ENCODE measurements around the gene DIDO1. TPM values are rescaled to one million over a fixed set of nuclear protein-coding genes. Genes with fewer than 3 reads are reported as not detected.

The DIDO1 gene
- total and polyA plus RNA-seq, 2 of the 13 experiments (the other 11 are each of a cell fraction or from before 2014, with no cell fraction given) = 75.0 to 75.1 TPM

DNA sequence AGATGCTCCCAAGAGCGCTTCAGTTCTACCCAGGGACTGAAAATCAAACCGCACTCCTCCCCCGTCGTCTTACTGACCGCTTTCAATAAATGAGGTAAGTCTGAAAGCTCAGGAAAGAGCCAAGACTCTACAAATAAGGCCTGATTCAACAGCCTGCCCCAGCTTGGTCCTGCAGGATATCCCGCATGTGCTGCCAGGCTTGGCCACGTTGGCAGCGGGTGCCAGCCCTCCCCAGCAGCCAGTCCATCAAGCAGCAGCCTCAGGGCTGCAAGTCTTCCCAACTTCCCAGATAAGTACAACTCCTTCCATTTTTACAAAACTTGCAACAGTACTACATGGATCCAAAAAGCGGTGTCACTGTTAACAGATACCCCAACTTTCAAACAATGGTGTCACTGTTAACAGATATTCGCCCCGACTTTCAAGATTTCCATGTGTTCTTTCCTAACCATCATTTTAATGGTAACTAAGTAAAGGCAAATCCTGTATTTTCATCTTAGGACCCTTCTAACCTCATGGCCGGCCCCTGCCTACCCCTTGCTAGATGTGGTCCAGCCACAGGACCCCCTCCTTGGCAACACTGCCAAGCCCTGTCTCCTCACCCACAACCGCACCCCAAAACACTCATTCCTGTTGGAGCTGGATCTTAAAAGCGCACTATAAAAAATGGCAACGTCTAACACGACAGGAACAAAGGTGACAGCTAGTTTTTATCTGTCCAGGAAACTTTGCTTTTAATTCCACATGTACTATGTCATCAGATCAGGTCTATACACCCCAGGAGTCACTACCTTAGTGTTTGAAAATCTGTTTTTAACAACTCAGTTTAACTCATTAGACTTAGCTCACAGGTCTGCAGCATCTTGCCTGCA, 28.0 kb downstream of the DIDO1 start (continued):
- TF ChIP-seq, protein P1, sequence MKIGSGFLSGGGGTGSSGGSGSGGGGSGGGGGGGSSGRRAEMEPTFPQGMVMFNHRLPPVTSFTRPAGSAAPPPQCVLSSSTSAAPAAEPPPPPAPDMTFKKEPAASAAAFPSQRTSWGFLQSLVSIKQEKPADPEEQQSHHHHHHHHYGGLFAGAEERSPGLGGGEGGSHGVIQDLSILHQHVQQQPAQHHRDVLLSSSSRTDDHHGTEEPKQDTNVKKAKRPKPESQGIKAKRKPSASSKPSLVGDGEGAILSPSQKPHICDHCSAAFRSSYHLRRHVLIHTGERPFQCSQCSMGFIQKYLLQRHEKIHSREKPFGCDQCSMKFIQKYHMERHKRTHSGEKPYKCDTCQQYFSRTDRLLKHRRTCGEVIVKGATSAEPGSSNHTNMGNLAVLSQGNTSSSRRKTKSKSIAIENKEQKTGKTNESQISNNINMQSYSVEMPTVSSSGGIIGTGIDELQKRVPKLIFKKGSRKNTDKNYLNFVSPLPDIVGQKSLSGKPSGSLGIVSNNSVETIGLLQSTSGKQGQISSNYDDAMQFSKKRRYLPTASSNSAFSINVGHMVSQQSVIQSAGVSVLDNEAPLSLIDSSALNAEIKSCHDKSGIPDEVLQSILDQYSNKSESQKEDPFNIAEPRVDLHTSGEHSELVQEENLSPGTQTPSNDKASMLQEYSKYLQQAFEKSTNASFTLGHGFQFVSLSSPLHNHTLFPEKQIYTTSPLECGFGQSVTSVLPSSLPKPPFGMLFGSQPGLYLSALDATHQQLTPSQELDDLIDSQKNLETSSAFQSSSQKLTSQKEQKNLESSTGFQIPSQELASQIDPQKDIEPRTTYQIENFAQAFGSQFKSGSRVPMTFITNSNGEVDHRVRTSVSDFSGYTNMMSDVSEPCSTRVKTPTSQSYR (CRISPR knock-in tag; IDR thresholded peaks at IDR 0.05; ENCODE audit: borderline replicate concordance) = no peak
- TF ChIP-seq ZNF567 (CRISPR knock-in tag; IDR thresholded peaks at IDR 0.05; ENCODE audit: borderline replicate concordance) (no peak), HOXA5 (CRISPR knock-in tag; IDR thresholded peaks at IDR 0.05) (no peak), KAT7 (CRISPR knock-in tag; IDR thresholded peaks at IDR 0.05; ENCODE audit: borderline replicate concordance) (no peak), NCOA5 (CRISPR knock-in tag; IDR thresholded peaks at IDR 0.05) (no peak), RBM22 (optimal IDR thresholded peaks at IDR 0.05; ENCODE audit: low read length) (peak; percentile 83), XBP1 (CRISPR knock-in tag; IDR thresholded peaks at IDR 0.05) (no peak), ZNF563 (CRISPR knock-in tag; IDR thresholded peaks at IDR 0.05) (no peak), IKZF1 (IDR thresholded peaks at IDR 0.05) (no peak), ZNF282 (IDR thresholded peaks at IDR 0.05; ENCODE audit: partially characterized antibody) (no peak), IKZF4 (CRISPR knock-in tag; IDR thresholded peaks at IDR 0.05; ENCODE audit: borderline replicate concordance, low read depth, not compliant biosample characterization) (no peak), ZBTB49 (CRISPR knock-in tag; IDR thresholded peaks at IDR 0.05; ENCODE audit: borderline replicate concordance) (no peak), POLR2AphosphoS2 (IDR thresholded peaks at IDR 0.05; ENCODE audit: low read depth, low read length) (peak; percentile 90; the same call in 1 of the 2 replicates), ZNF367 (CRISPR knock-in tag; IDR thresholded peaks at IDR 0.05; ENCODE audit: borderline replicate concordance) (no peak), EZH2 (conservative IDR thresholded peaks at IDR 0.05; ENCODE audit: low read depth, low read length) (no peak), PLRG1 (conservative IDR thresholded peaks at IDR 0.05) (no peak), AKAP8 (CRISPR knock-in tag; IDR thresholded peaks at IDR 0.05) (peak; percentile 12; the same call in 1 of the 2 replicates), ZNF607 (CRISPR knock-in tag; IDR thresholded peaks at IDR 0.05; ENCODE audit: borderline replicate concordance) (0 out of 2 replicates have a peak, but pooled peaks have one; percentile 20), KLF9 (CRISPR knock-in tag; IDR thresholded peaks at IDR 0.05; ENCODE audit: low read depth) (no peak), ZKSCAN5 (CRISPR knock-in tag; IDR thresholded peaks at IDR 0.05) (no peak), ATM (IDR thresholded peaks at IDR 0.05; ENCODE audit: borderline replicate concordance) (no peak), NPAS2 (CRISPR knock-in tag; IDR thresholded peaks at IDR 0.05; ENCODE audit: borderline replicate concordance) (0 out of 2 replicates have a peak, but pooled peaks have one; percentile 58)
- TF ChIP-seq, protein P2, sequence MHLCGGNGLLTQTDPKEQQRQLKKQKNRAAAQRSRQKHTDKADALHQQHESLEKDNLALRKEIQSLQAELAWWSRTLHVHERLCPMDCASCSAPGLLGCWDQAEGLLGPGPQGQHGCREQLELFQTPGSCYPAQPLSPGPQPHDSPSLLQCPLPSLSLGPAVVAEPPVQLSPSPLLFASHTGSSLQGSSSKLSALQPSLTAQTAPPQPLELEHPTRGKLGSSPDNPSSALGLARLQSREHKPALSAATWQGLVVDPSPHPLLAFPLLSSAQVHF (CRISPR knock-in tag; IDR thresholded peaks at IDR 0.05) = no peak

Measured in HepG2 (cell line).